Astrocyte (in vitro differentiated cells and primary cell): ENCODE data around the gene IFIT1B. TPM values are rescaled to one million over a fixed set of nuclear protein-coding genes. Genes with fewer than 3 reads are reported as not detected.
"Not testable (repeated sequence)": the region's sequence is repeated elsewhere in the genome, so short reads cannot be mapped to it uniquely, and the experiment has no call there.

Source experiments
- DNase-seq: peaks from one replicate; pipeline ENCODE4 v3.0.0-alpha.2; 2010; ENCODE audit warnings: low read depth
- FAIRE-seq: peaks from 2 replicates; lab custom pipeline; 2011; peaks lifted over from hg19 to GRCh38; lab: Jason Lieb, UNC
- H2AFZ ChIP-seq: 2 replicates; pipeline ENCODE4 v1.6.0; 2012; ENCODE audit warnings: low read depth, low read length, inconsistent platforms
- H3K27ac ChIP-seq: 2 replicates; pipeline ENCODE4 v1.5.1; 2011; ENCODE audit warnings: low read depth, low read length, inconsistent platforms
- H3K27me3 ChIP-seq: 2 replicates; pipeline ENCODE4 v1.6.0; 2011; ENCODE audit warnings: low read length, inconsistent platforms; ENCODE audit not compliant: insufficient read depth
- H3K36me3 ChIP-seq: 2 replicates; pipeline ENCODE4 v1.5.1; 2011; ENCODE audit warnings: low read length, inconsistent platforms; ENCODE audit not compliant: insufficient read depth
- H3K4me1 ChIP-seq: 2 replicates; pipeline ENCODE4 v1.5.1; 2011; ENCODE audit warnings: low read length, inconsistent platforms; ENCODE audit not compliant: insufficient read depth
- H3K4me2 ChIP-seq: 2 replicates; pipeline ENCODE4 v1.6.0; 2012; ENCODE audit warnings: low read length, inconsistent platforms
- H3K4me3 ChIP-seq: 2 replicates; pipeline ENCODE4 v1.5.1; 2011; ENCODE audit warnings: low read depth, mild to moderate bottlenecking, low read length, inconsistent platforms; ENCODE audit not compliant: insufficient read depth
- H3K79me2 ChIP-seq: 2 replicates; pipeline ENCODE4 v1.6.0; 2012; ENCODE audit warnings: mild to moderate bottlenecking, low read length, inconsistent platforms; ENCODE audit not compliant: insufficient read depth
- H3K9ac ChIP-seq: 2 replicates; pipeline ENCODE4 v1.6.0; 2012; ENCODE audit warnings: mild to moderate bottlenecking, low read length, inconsistent platforms
- H3K9me3 ChIP-seq: 2 replicates; pipeline ENCODE4 v1.5.1; 2012; ENCODE audit warnings: low read depth, mild to moderate bottlenecking, low read length, inconsistent platforms; ENCODE audit not compliant: insufficient read depth
- H4K20me1 ChIP-seq: 2 replicates; pipeline ENCODE4 v1.6.0; 2012; ENCODE audit warnings: low read length, inconsistent platforms; ENCODE audit not compliant: insufficient read depth
- H3K27ac Mint-ChIP-seq: one replicate; pipeline ENCODE4 v1.8.0; 2021; ENCODE audit warnings: mild to moderate bottlenecking, mixed read lengths; ENCODE audit not compliant: unreplicated experiment
- H3K27me3 Mint-ChIP-seq: one replicate; pipeline ENCODE4 v1.8.0; 2021; ENCODE audit warnings: low read depth, mixed read lengths; ENCODE audit not compliant: unreplicated experiment
- H3K36me3 Mint-ChIP-seq: one replicate; pipeline ENCODE4 v1.8.0; 2021; ENCODE audit warnings: low read depth, mixed read lengths; ENCODE audit not compliant: unreplicated experiment
- H3K4me1 Mint-ChIP-seq: one replicate; pipeline ENCODE4 v1.8.0; 2021; ENCODE audit warnings: low read depth, mixed read lengths; ENCODE audit not compliant: unreplicated experiment
- H3K4me3 Mint-ChIP-seq: one replicate; pipeline ENCODE4 v1.8.0; 2021; ENCODE audit warnings: mild to moderate bottlenecking, moderate library complexity, mixed read lengths; ENCODE audit not compliant: unreplicated experiment
- H3K9me3 Mint-ChIP-seq: one replicate; pipeline ENCODE4 v1.8.0; 2021; ENCODE audit warnings: mild to moderate bottlenecking, mixed read lengths; ENCODE audit not compliant: unreplicated experiment
- EZH2 ChIP-seq: IDR thresholded peaks from 2 replicates; pipeline ENCODE4 v1.6.1; 2012; ENCODE audit warnings: mild to moderate bottlenecking, low read length, inconsistent platforms; ENCODE audit not compliant: insufficient read depth
- total RNA-seq: library from RNA; stranded (reverse); gene quantifications from 2 replicates; pipeline ENCODE4 v1.2.1, GENCODE V29; 2021
- TF ChIP-seq, protein P1 (sequence below): IDR thresholded peaks from 2 replicates; pipeline ENCODE4 v1.5.1; 2011; ENCODE audit warnings: low read depth, mild to moderate bottlenecking, inconsistent platforms, low read length, moderate library complexity; ENCODE audit not compliant: insufficient read depth

Gene IFIT1B
- total RNA-seq, 1 donor from 2014 or later: not detected

DNA sequence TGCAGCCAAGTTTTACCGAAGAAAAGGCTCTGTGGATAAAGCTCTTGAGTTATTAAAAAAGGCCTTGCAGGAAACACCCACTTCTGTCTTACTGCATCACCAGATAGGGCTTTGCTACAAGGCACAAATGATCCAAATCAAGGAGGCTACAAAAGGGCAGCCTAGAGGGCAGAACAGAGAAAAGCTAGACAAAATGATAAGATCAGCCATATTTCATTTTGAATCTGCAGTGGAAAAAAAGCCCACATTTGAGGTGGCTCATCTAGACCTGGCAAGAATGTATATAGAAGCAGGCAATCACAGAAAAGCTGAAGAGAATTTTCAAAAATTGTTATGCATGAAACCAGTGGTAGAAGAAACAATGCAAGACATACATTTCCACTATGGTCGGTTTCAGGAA is 25.2 kb downstream of the IFIT1B start:
- no peak overlapping the region for H3K27ac ChIP-seq
- peaks cover 3% of the 10 kb centered on the region for H3K9me3 Mint-ChIP-seq
- no peaks in the 10 kb centered on the region for H3K27me3 ChIP-seq
- H3K27ac Mint-ChIP-seq: no peak overlapping the region
- peak overlapping the region; percentile 11 for H3K4me3 Mint-ChIP-seq
- no peak overlapping the region for H3K4me2 ChIP-seq
- H3K79me2 ChIP-seq: no peaks in the 10 kb centered on the region
- H3K36me3 ChIP-seq: no peaks in the 10 kb centered on the region
- H3K27me3 Mint-ChIP-seq: no peaks in the 10 kb centered on the region
- H3K4me1 ChIP-seq: no peaks in the 10 kb centered on the region
- H3K9ac ChIP-seq: no peak overlapping the region
- no peaks in the 10 kb centered on the region for H4K20me1 ChIP-seq
- DNase-seq (no peak), FAIRE-seq (no peak)
- TF ChIP-seq, protein P1, sequence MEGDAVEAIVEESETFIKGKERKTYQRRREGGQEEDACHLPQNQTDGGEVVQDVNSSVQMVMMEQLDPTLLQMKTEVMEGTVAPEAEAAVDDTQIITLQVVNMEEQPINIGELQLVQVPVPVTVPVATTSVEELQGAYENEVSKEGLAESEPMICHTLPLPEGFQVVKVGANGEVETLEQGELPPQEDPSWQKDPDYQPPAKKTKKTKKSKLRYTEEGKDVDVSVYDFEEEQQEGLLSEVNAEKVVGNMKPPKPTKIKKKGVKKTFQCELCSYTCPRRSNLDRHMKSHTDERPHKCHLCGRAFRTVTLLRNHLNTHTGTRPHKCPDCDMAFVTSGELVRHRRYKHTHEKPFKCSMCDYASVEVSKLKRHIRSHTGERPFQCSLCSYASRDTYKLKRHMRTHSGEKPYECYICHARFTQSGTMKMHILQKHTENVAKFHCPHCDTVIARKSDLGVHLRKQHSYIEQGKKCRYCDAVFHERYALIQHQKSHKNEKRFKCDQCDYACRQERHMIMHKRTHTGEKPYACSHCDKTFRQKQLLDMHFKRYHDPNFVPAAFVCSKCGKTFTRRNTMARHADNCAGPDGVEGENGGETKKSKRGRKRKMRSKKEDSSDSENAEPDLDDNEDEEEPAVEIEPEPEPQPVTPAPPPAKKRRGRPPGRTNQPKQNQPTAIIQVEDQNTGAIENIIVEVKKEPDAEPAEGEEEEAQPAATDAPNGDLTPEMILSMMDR: no peak
- no peak for TF ChIP-seq EZH2
- H3K4me1 Mint-ChIP-seq: peaks cover 37% of the 10 kb centered on the region
- H2AFZ ChIP-seq: no peak overlapping the region
- H3K9me3 ChIP-seq: no peaks in the 10 kb centered on the region
- H3K36me3 Mint-ChIP-seq: peaks cover 45% of the 10 kb centered on the region
- no peak overlapping the region for H3K4me3 ChIP-seq

DNA sequence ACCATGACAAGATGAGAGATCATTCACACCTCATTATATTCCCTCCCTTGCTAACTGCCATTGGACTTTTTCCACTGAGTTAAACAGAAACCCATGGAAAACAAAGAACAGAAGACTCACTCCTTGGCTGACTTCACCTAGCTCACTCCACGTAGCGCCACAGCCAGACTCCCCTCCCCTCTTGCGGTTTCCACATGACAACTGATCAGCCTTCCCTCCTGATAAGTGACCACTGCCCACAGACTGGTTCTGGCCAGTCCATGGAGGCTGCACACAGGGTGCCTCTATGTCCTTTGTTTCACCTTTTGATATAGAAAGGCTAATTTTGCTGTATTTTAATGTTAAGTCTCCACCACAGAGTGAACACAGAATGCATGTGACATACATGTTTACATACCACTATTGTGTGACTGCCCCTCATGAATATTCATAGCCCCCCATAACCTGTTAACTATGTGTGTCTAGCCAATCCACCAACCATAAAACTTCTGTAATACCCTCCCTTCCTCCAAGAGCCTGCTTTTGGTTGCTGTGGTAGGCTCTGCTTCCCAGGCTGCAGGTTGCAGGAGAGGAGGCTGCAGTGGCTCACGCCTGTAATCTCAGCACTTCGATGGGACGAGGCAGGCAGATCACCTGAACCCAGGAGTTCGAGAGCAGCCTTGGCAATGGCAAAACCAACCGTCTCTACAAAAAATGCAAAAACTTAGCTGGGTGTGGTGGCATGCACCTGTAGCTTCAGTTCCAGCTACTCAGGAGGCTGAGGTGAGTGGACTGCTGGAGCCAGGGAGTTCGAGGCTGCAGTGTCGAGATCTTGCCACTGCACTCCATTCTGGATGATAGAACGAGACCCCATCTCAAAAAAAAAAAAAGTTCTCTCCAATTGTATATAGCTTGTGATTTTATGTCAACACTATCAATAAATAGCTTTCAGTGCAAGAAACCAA is 26.5 kb downstream of the IFIT1B start:
- H3K36me3 ChIP-seq: no peaks in the 10 kb centered on the region
- no peak overlapping the region for H2AFZ ChIP-seq
- H3K4me3 ChIP-seq: no peak overlapping the region
- peaks cover 29% of the 10 kb centered on the region for H3K4me1 Mint-ChIP-seq
- no peak overlapping the region for H3K4me2 ChIP-seq
- H3K27me3 Mint-ChIP-seq: no peaks in the 10 kb centered on the region
- FAIRE-seq: no peak
- no peaks in the 10 kb centered on the region for H3K9me3 ChIP-seq
- no peaks in the 10 kb centered on the region for H3K79me2 ChIP-seq
- peaks cover 5% of the 10 kb centered on the region for H3K9me3 Mint-ChIP-seq
- no peak overlapping the region for H3K27ac ChIP-seq
- H3K36me3 Mint-ChIP-seq: peaks cover 48% of the 10 kb centered on the region
- H3K4me3 Mint-ChIP-seq: peak overlapping the region; percentile 66
- H3K27me3 ChIP-seq: no peaks in the 10 kb centered on the region
- DNase-seq: peak; percentile 51
- no peaks in the 10 kb centered on the region for H3K4me1 ChIP-seq
- H3K27ac Mint-ChIP-seq: no peak overlapping the region
- H3K9ac ChIP-seq: no peak overlapping the region
- TF ChIP-seq, protein P1: no peak
- TF ChIP-seq EZH2: no peak
- no peaks in the 10 kb centered on the region for H4K20me1 ChIP-seq

DNA sequence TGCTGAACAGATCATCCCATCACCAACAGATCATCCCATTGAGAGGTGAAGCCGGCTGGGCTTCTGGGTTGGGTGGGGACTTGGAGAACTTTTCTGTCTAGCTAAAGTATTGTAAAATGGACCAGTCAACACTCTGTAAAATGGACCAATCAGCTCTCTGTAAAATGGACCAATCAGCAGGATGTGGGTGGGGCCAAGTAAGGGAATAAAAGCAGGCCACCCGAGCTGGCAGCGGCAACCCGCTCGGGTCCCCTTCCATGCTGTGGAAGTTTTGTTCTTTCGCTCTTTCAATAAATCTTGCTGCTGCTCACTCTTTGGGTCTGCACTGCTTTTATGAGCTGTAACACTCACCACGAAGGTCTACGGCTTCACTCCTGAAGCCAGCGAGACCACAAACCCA is 28.3 kb downstream of the IFIT1B start:
- not testable (repeated sequence) for H3K36me3 ChIP-seq, H3K9me3 ChIP-seq, H3K4me3 Mint-ChIP-seq, H2AFZ ChIP-seq, H3K9ac ChIP-seq, H3K4me2 ChIP-seq, FAIRE-seq, DNase-seq, H3K27me3 ChIP-seq, H3K27ac ChIP-seq, H3K79me2 ChIP-seq, H3K27ac Mint-ChIP-seq, H4K20me1 ChIP-seq, H3K27me3 Mint-ChIP-seq, H3K4me1 ChIP-seq, H3K9me3 Mint-ChIP-seq, H3K4me3 ChIP-seq
- Mint-ChIP-seq H3K4me1 (peaks cover 16% of the 10 kb centered on the region), H3K36me3 (peaks cover 43% of the 10 kb centered on the region)

DNA sequence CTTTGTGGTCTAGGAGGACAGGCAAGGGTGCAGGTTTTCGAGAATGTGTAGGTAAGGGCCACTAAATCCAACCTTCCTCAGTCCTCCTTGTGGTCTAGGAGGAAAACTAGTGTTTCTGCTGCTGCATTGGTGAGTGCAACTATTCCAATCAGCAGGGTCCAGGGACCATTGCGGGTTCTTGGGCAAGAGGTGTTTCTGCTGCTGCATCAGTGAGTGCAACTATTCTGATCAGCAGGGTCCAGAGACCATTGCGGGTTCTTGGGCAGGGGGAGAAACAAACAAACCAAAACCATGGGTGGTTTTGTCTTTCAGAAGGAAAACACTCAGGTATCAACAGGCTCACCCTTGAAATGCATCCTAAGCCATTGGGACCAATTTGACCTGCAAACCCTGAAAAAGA is 29.9 kb downstream of the IFIT1B start:
- not testable (repeated sequence) for H3K4me3 ChIP-seq, H3K9me3 ChIP-seq, H3K27ac ChIP-seq, H3K4me1 ChIP-seq, H3K27me3 ChIP-seq, H3K27ac Mint-ChIP-seq, H4K20me1 ChIP-seq, H3K4me2 ChIP-seq, H2AFZ ChIP-seq, H3K79me2 ChIP-seq, H3K9ac ChIP-seq, H3K4me3 Mint-ChIP-seq, FAIRE-seq, DNase-seq, H3K9me3 Mint-ChIP-seq, H3K27me3 Mint-ChIP-seq, H3K36me3 ChIP-seq
- Mint-ChIP-seq H3K36me3 (peaks cover 51% of the 10 kb centered on the region), H3K4me1 (peaks cover 13% of the 10 kb centered on the region)
